HEK293 (cell line): ENCODE results near the gene BCAN.

Experiments
- CTCF ChIA-PET: fragments of 350-600 bp; formaldehyde crosslinking; extraction: SDS; loops from one replicate; lab custom pipeline; 2021; ENCODE audit warnings: antibody characterized with exemption; lab: Yijun Ruan, JAX
- POLR2A ChIA-PET: fragments of 300-600 bp; formaldehyde crosslinking; extraction: SDS; loops from one replicate; lab custom pipeline; 2020; ENCODE audit warnings: antibody characterized with exemption, inconsistent platforms; lab: Yijun Ruan, JAX
- H3K27ac ChIP-seq: fragments of 200-500 bp; sonication (Bioruptor generic); 2 replicates; pipeline ENCODE4 v1.5.1; 2014; ENCODE audit warnings: low read depth, low read length, control low read depth, inconsistent platforms; ENCODE audit errors: extremely low read depth
- H3K36me3 ChIP-seq, 2 experiments: fragments of 200-500 bp in 1 of 2; sonication (Bioruptor generic) in 1 of 2; 1 replicate in 1 of 2; 2 replicates in 1 of 2; pipeline ENCODE4 v1.5.1; 2014 to 2017; ENCODE audit warnings: inconsistent platforms in 2 of 2, low read length in 2 of 2; ENCODE audit not compliant: control insufficient read depth in 2 of 2, insufficient read depth in 1 of 2
- H3K4me1 ChIP-seq: fragments of 200-500 bp; sonication (Bioruptor generic); 2 replicates; pipeline ENCODE4 v1.5.1; 2014; ENCODE audit warnings: mild to moderate bottlenecking, low read length, inconsistent platforms; ENCODE audit not compliant: control insufficient read depth, insufficient read depth
- H3K4me3 ChIP-seq: 2 replicates; pipeline ENCODE4 v1.5.1; 2011; ENCODE audit warnings: low read depth, mild to moderate bottlenecking, control low read depth, low read length, moderate library complexity
- H3K9me3 ChIP-seq: fragments of 200-500 bp; sonication (Bioruptor generic); 2 replicates; pipeline ENCODE4 v1.5.1; 2014; ENCODE audit warnings: low read depth, low read length, inconsistent platforms; ENCODE audit not compliant: control insufficient read depth, insufficient read depth
- ELK4 ChIP-seq: IDR thresholded peaks from 2 replicates; pipeline ENCODE4 v1.6.1; 2011; ENCODE audit warnings: mild to moderate bottlenecking, low read depth, low read length, borderline replicate concordance
- GLIS2 ChIP-seq: fragments of 450-650 bp; formaldehyde crosslinking; IDR thresholded peaks from 2 replicates; pipeline ENCODE4 v1.5.1; 2016; ENCODE audit warnings: missing biosample characterization, missing genetic modification characterization
- PRDM4 ChIP-seq: fragments of 450-650 bp; formaldehyde crosslinking; IDR thresholded peaks from 2 replicates; pipeline ENCODE4 v1.5.1; 2017; ENCODE audit warnings: missing biosample characterization, missing genetic modification characterization
- SP3 ChIP-seq: fragments of 450-650 bp; formaldehyde crosslinking; IDR thresholded peaks from 2 replicates; pipeline ENCODE4 v1.5.1; 2016; ENCODE audit warnings: missing biosample characterization, missing genetic modification characterization
- SP7 ChIP-seq: fragments of 450-650 bp; formaldehyde crosslinking; IDR thresholded peaks from 2 replicates; pipeline ENCODE4 v1.5.1; 2016; ENCODE audit warnings: missing biosample characterization, missing genetic modification characterization
- WT1 ChIP-seq: fragments of 450-650 bp; formaldehyde crosslinking; IDR thresholded peaks from 2 replicates; pipeline ENCODE4 v1.5.1; 2016; ENCODE audit warnings: missing biosample characterization, missing genetic modification characterization
- ZBTB1 ChIP-seq: fragments of 450-650 bp; formaldehyde crosslinking; IDR thresholded peaks from 2 replicates; pipeline ENCODE4 v1.5.1; 2016; ENCODE audit warnings: missing biosample characterization, missing genetic modification characterization
- ZBTB17 ChIP-seq: fragments of 450-650 bp; formaldehyde crosslinking; IDR thresholded peaks from 2 replicates; pipeline ENCODE4 v1.5.1; 2016; ENCODE audit warnings: missing biosample characterization, missing genetic modification characterization
- ZBTB48 ChIP-seq: fragments of 450-650 bp; formaldehyde crosslinking; IDR thresholded peaks from 2 replicates; pipeline ENCODE4 v1.5.1; 2016; ENCODE audit warnings: missing biosample characterization, missing genetic modification characterization
- ZEB2 ChIP-seq: fragments of 450-650 bp; formaldehyde crosslinking; IDR thresholded peaks from 2 replicates; pipeline ENCODE4 v1.5.1; 2016; ENCODE audit warnings: missing biosample characterization, missing genetic modification characterization
- ZFHX2 ChIP-seq: fragments of 450-650 bp; formaldehyde crosslinking; conservative IDR thresholded peaks from 2 replicates; pipeline ENCODE4 v1.5.1; 2016; ENCODE audit warnings: missing biosample characterization, missing genetic modification characterization
- ZNF114 ChIP-seq: fragments of 450-650 bp; formaldehyde crosslinking; IDR thresholded peaks from 2 replicates; pipeline ENCODE4 v1.5.0; 2017; ENCODE audit warnings: missing biosample characterization, missing genetic modification characterization
- ZNF121 ChIP-seq: fragments of 450-650 bp; formaldehyde crosslinking; IDR thresholded peaks from 2 replicates; pipeline ENCODE4 v1.5.1; 2016; ENCODE audit warnings: missing biosample characterization, missing genetic modification characterization
- ZNF155 ChIP-seq: fragments of 450-650 bp; formaldehyde crosslinking; IDR thresholded peaks from 2 replicates; pipeline ENCODE4 v1.5.1; 2016; ENCODE audit warnings: missing biosample characterization, missing genetic modification characterization
- ZNF335 ChIP-seq: fragments of 450-650 bp; formaldehyde crosslinking; conservative IDR thresholded peaks from 2 replicates; pipeline ENCODE4 v1.5.1; 2016; ENCODE audit warnings: missing biosample characterization, missing genetic modification characterization
- ZNF350 ChIP-seq: fragments of 450-650 bp; formaldehyde crosslinking; IDR thresholded peaks from 2 replicates; pipeline ENCODE4 v1.5.0; 2017; ENCODE audit warnings: missing biosample characterization, mild to moderate bottlenecking, missing genetic modification characterization
- ZNF362 ChIP-seq: fragments of 450-650 bp; formaldehyde crosslinking; IDR thresholded peaks from 2 replicates; pipeline ENCODE4 v1.5.1; 2016; ENCODE audit warnings: missing biosample characterization, missing genetic modification characterization
- ZNF37A ChIP-seq: fragments of 450-650 bp; IDR thresholded peaks from 2 replicates; pipeline ENCODE4 v1.5.1; 2018; ENCODE audit warnings: missing biosample characterization, missing genetic modification characterization
- ZNF394 ChIP-seq: fragments of 450-650 bp; formaldehyde crosslinking; IDR thresholded peaks from 2 replicates; pipeline ENCODE4 v1.5.1; 2016; ENCODE audit warnings: missing biosample characterization, missing genetic modification characterization, mild to moderate bottlenecking, moderate library complexity, borderline replicate concordance
- ZNF514 ChIP-seq: fragments of 450-650 bp; formaldehyde crosslinking; IDR thresholded peaks from 2 replicates; pipeline ENCODE4 v1.5.1; 2016; ENCODE audit warnings: missing biosample characterization, missing genetic modification characterization
- ZNF585B ChIP-seq: fragments of 450-650 bp; formaldehyde crosslinking; IDR thresholded peaks from 2 replicates; pipeline ENCODE4 v1.5.1; 2016; ENCODE audit warnings: missing biosample characterization, missing genetic modification characterization
- ZNF660 ChIP-seq: fragments of 450-650 bp; IDR thresholded peaks from 2 replicates; pipeline ENCODE4 v1.5.1; 2018; ENCODE audit warnings: missing biosample characterization, mild to moderate bottlenecking, missing genetic modification characterization
- ZNF692 ChIP-seq: fragments of 450-650 bp; formaldehyde crosslinking; IDR thresholded peaks from 2 replicates; pipeline ENCODE4 v1.5.1; 2016; ENCODE audit warnings: missing biosample characterization, missing genetic modification characterization
- ZNF704 ChIP-seq: fragments of 450-650 bp; formaldehyde crosslinking; IDR thresholded peaks from 2 replicates; pipeline ENCODE4 v1.5.1; 2016; ENCODE audit warnings: missing biosample characterization, missing genetic modification characterization
- ZNF76 ChIP-seq: fragments of 450-650 bp; formaldehyde crosslinking; IDR thresholded peaks from 2 replicates; pipeline ENCODE4; 2016; ENCODE audit warnings: low read depth, missing biosample characterization, missing genetic modification characterization, borderline replicate concordance
- ZSCAN4 ChIP-seq: fragments of 450-650 bp; formaldehyde crosslinking; IDR thresholded peaks from 2 replicates; pipeline ENCODE4 v1.5.1; 2017; ENCODE audit warnings: missing biosample characterization, missing genetic modification characterization

BCAN gene

GRCh38 chr1:156601892-156602291, 40.0 kb upstream of the BCAN start:
- peaks cover 0 to 28% of the 10 kb centered on the region in 2 experiments; a peak in 1 of 3 replicates for H3K36me3 ChIP-seq
- ChIA-PET CTCF (interaction anchor here (0.5 to 1.8 kb wide), 16 partner anchors 11 to 717 kb away, joined by 3 to 8 read pairs (median 4); no protein-coding TSS in a partner anchor), POLR2A (interaction anchor here (0.6 to 2.5 kb wide), 5 partner anchors 10 to 144 kb away, joined by 3 to 17 read pairs (median 4); partner anchors contain the start of genes MEF2D and NAXE)
- no peaks in the 10 kb centered on the region for H3K4me1 ChIP-seq
- H3K9me3 ChIP-seq, result no peaks in the 10 kb centered on the region
- H3K4me3 ChIP-seq, result peak overlapping the region; percentile 65
- H3K27ac ChIP-seq, result peak overlapping the region; percentile 35
- TF ChIP-seq ZNF704 (tag by site-specific recombination), result no peak
- TF ChIP-seq ZNF514 (tag by site-specific recombination), result no peak
- no peak for TF ChIP-seq ZNF37A (tag by site-specific recombination)
- TF ChIP-seq ZSCAN4 (tag by site-specific recombination), result no peak
- TF ChIP-seq ELK4, result no peak
- peak; percentile 98 for TF ChIP-seq ZNF121
- no peak for TF ChIP-seq ZNF114 (tag by site-specific recombination)

- Histone ChIP-seq H3K4me1 (no peaks in the 10 kb centered on the region), H3K36me3 (peaks cover 0 to 21% of the 10 kb centered on the region in 2 experiments; a peak in 1 of 3 replicates), H3K9me3 (no peaks in the 10 kb centered on the region), H3K27ac (no peak overlapping the region), H3K4me3 (no peak overlapping the region)
- CTCF ChIA-PET, result interaction anchor here (0.5 to 3.1 kb wide), 14 partner anchors 12 to 718 kb away, joined by 3 to 30 read pairs (median 4); partner anchors contain the start of genes HAPLN2 and TTC24
- POLR2A ChIA-PET, result interaction anchor here (2.5 kb wide), 1 partner anchor 11 kb away, joined by 17 read pairs; the partner anchor contains the start of gene NAXE
- TF ChIP-seq ZNF660 (tag by site-specific recombination) (peak; percentile 41; the same call in 1 of the 2 replicates), ZBTB48 (no peak), ZNF335 (peak; percentile 14; the same call in 1 of the 2 replicates), ZNF362 (tag by site-specific recombination) (peak; percentile 90), ZNF37A (tag by site-specific recombination) (no peak), ZNF585B (tag by site-specific recombination) (no peak), ZNF692 (0 out of 2 replicates have a peak, but pooled peaks have one; percentile 49), PRDM4 (peak; percentile 99), ZNF394 (tag by site-specific recombination) (no peak), ZNF76 (tag by site-specific recombination) (peak; percentile 58; the same call in 1 of the 2 replicates), SP3 (tag by site-specific recombination) (peak; percentile 24; the same call in 1 of the 2 replicates), GLIS2 (0 out of 2 replicates have a peak, but pooled peaks have one; percentile 11), ZEB2 (tag by site-specific recombination) (no peak), ZNF155 (tag by site-specific recombination) (no peak), WT1 (tag by site-specific recombination) (0 out of 2 replicates have a peak, but pooled peaks have one; percentile 27), SP7 (peak; percentile 37; the same call in 1 of the 2 replicates), ZBTB17 (peak; percentile 59), ZFHX2 (tag by site-specific recombination) (peak; percentile 57), ZBTB1 (tag by site-specific recombination) (no peak), ZNF350 (tag by site-specific recombination) (no peak)
Observed at GRCh38 chr1:156602557-156602993, 39.3 kb upstream of the BCAN start.
